Gastroesophageal sphincter (tissue), 3 donors: ENCODE data around the gene KRT6A.

Experiments
- EP300 ChIP-seq: sonication (generic); formaldehyde crosslinking; IDR thresholded peaks from one replicate; pipeline ENCODE4 v1.6.1; 2017; ENCODE audit warnings: antibody characterized with exemption, mild to moderate bottlenecking
- POLR2A ChIP-seq, 2 donors: fragments of 450-650 bp; IDR thresholded peaks; one replicate each; pipeline ENCODE4 v1.6.1; 2017; ENCODE audit warnings: antibody characterized with exemption in 2 of 2, mild to moderate bottlenecking in 2 of 2, moderate library complexity in 1 of 2
- POLR2AphosphoS5 ChIP-seq: sonication (generic); formaldehyde crosslinking; IDR thresholded peaks from one replicate; pipeline ENCODE4 v1.6.1; 2017; ENCODE audit warnings: antibody characterized with exemption
- TF ChIP-seq, protein P1 (sequence below), 4 experiments: fragments of 200-600 bp in 2 of 4; fragments of 450-650 bp in 2 of 4; sonication (generic) in 1 of 4; IDR thresholded peaks; one replicate each; pipeline ENCODE4 v1.5.1; 2017 to 2019; ENCODE audit warnings: antibody characterized with exemption in 4 of 4, mild to moderate bottlenecking in 2 of 4, moderate library complexity in 2 of 4

DNA sequence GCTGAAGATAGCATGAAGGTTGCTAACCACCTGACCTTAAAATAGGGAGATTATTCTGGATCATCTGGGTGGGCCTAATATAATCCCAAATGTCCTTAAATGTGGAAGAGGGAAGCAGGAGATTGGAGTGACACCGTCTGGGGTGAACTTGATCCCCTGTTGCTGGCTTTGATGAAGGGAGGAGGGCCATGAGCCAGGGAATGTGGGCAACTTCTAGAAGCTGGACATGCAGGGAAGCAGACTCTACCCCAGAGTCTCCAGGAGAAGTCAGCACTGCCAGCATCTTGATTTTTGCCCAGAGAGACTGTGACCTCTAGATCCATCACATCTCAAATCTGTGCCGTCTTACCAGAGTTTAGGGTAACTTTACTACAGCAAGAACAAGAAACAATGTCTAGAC, 36.4 kb upstream of the KRT6A start:
- TF ChIP-seq, protein P1, sequence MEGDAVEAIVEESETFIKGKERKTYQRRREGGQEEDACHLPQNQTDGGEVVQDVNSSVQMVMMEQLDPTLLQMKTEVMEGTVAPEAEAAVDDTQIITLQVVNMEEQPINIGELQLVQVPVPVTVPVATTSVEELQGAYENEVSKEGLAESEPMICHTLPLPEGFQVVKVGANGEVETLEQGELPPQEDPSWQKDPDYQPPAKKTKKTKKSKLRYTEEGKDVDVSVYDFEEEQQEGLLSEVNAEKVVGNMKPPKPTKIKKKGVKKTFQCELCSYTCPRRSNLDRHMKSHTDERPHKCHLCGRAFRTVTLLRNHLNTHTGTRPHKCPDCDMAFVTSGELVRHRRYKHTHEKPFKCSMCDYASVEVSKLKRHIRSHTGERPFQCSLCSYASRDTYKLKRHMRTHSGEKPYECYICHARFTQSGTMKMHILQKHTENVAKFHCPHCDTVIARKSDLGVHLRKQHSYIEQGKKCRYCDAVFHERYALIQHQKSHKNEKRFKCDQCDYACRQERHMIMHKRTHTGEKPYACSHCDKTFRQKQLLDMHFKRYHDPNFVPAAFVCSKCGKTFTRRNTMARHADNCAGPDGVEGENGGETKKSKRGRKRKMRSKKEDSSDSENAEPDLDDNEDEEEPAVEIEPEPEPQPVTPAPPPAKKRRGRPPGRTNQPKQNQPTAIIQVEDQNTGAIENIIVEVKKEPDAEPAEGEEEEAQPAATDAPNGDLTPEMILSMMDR (IDR thresholded peaks at IDR 0.05) = no peak
- TF ChIP-seq POLR2AphosphoS5 = no peak
- no peak for TF ChIP-seq POLR2A (IDR thresholded peaks at IDR 0.05)
- TF ChIP-seq EP300 = no peak
